HepG2 (cell line): ENCODE measurements around the gene SLC2A11. TPM values are rescaled to one million over a fixed set of nuclear protein-coding genes. Genes with fewer than 3 reads are reported as not detected.

Experiments used
- ARNT ChIP-seq: fragments of 450-650 bp; IDR thresholded peaks from 2 replicates; pipeline ENCODE4 v1.6.1; 2017
- ETV6 ChIP-seq: sonication (generic); formaldehyde crosslinking; conservative IDR thresholded peaks from 2 replicates; pipeline ENCODE4 v1.4.0; 2020; ENCODE audit warnings: missing genetic modification reagents
- GZF1 ChIP-seq: sonication (generic); formaldehyde crosslinking; IDR thresholded peaks from 2 replicates; pipeline ENCODE4 v1.5.1; 2020; ENCODE audit warnings: mild to moderate bottlenecking, missing genetic modification reagents
- MATR3 ChIP-seq: sonication (generic); formaldehyde crosslinking; IDR thresholded peaks from 2 replicates; pipeline ENCODE4 v1.4.0; 2020; ENCODE audit warnings: missing genetic modification reagents
- NR2F2 ChIP-seq: IDR thresholded peaks from 2 replicates; pipeline ENCODE4 v1.6.1; 2012; ENCODE audit warnings: low read depth, inconsistent platforms, borderline replicate concordance
- SMAD3 ChIP-seq: sonication (generic); formaldehyde crosslinking; IDR thresholded peaks from 2 replicates; pipeline ENCODE4 v1.4.0; 2020; ENCODE audit warnings: missing genetic modification reagents
- SRF ChIP-seq: IDR thresholded peaks from 2 replicates; pipeline ENCODE4 v1.6.1; 2011; ENCODE audit warnings: mild to moderate bottlenecking, low read depth, low read length, moderate library complexity
- ZNF138 ChIP-seq: sonication (generic); formaldehyde crosslinking; IDR thresholded peaks from 2 replicates; pipeline ENCODE4 v1.5.0; 2020; ENCODE audit warnings: mild to moderate bottlenecking, low read depth, missing genetic modification reagents
- ZNF20 ChIP-seq: sonication (generic); formaldehyde crosslinking; IDR thresholded peaks from 2 replicates; pipeline ENCODE4 v1.4.0; 2020; ENCODE audit warnings: mild to moderate bottlenecking, moderate library complexity, missing genetic modification reagents
- ZNF225 ChIP-seq: sonication (generic); formaldehyde crosslinking; IDR thresholded peaks from 2 replicates; pipeline ENCODE4 v1.4.0; 2020; ENCODE audit warnings: mild to moderate bottlenecking, missing genetic modification reagents
- ZNF30 ChIP-seq: sonication (generic); formaldehyde crosslinking; IDR thresholded peaks from 2 replicates; pipeline ENCODE4 v1.5.0; 2020; ENCODE audit warnings: mild to moderate bottlenecking, missing genetic modification reagents
- ZNF549 ChIP-seq: sonication (generic); formaldehyde crosslinking; IDR thresholded peaks from 2 replicates; pipeline ENCODE4 v1.5.0; 2020; ENCODE audit warnings: missing genetic modification reagents
- ZNF572 ChIP-seq: sonication (generic); formaldehyde crosslinking; IDR thresholded peaks from 2 replicates; pipeline ENCODE4 v1.5.1; 2020; ENCODE audit warnings: mild to moderate bottlenecking, missing genetic modification reagents
- ZNF607 ChIP-seq: sonication (generic); formaldehyde crosslinking; IDR thresholded peaks from 2 replicates; pipeline ENCODE4 v1.5.1; 2020; ENCODE audit warnings: missing genetic modification reagents, mild to moderate bottlenecking, borderline replicate concordance
- ZNF777 ChIP-seq: sonication (generic); formaldehyde crosslinking; IDR thresholded peaks from 2 replicates; pipeline ENCODE4 v1.4.0; 2020; ENCODE audit warnings: missing genetic modification reagents
- ZNF788 ChIP-seq: sonication (generic); formaldehyde crosslinking; IDR thresholded peaks from 2 replicates; pipeline ENCODE4 v1.5.0; 2020; ENCODE audit warnings: mild to moderate bottlenecking, missing genetic modification reagents, borderline replicate concordance
- ZSCAN20 ChIP-seq: sonication (generic); formaldehyde crosslinking; IDR thresholded peaks from 2 replicates; pipeline ENCODE4 v1.4.0; 2020; ENCODE audit warnings: missing genetic modification reagents, mild to moderate bottlenecking, borderline replicate concordance
- ZSCAN25 ChIP-seq: sonication (generic); formaldehyde crosslinking; IDR thresholded peaks from 2 replicates; pipeline ENCODE4 v1.8.0; 2022; ENCODE audit warnings: mild to moderate bottlenecking, missing genetic modification reagents
- polyA plus RNA-seq, 8 experiments: library from polyadenylated mRNA; depleted of rRNA in 3 of 8; stranded (reverse) in 7 of 8; unstranded in 1 of 8; fragments of >200 nt; fragmentation: Illumina TruSeq in 4 of 8; extraction: Trizol in 4 of 8; gene quantifications; 2 replicates each; pipeline versions ENCODE4 v1.2.1 to v1.2.3, GENCODE V29; 2011 to 2016; ENCODE audit warnings: low read depth in 4 of 8, missing spikeins in 1 of 8, mixed read lengths in 1 of 8; ENCODE audit not compliant: insufficient read depth in 1 of 8
- total RNA-seq, 5 experiments: library from RNA; depleted of rRNA; stranded (reverse); fragments of >200 nt; fragmentation: Illumina TruSeq; extraction: Trizol; gene quantifications; 2 replicates each; pipeline ENCODE4 v1.2.3, GENCODE V29; 2016; ENCODE audit warnings: low read depth in 1 of 5
- TF ChIP-seq, protein P1 (sequence below): sonication (generic); formaldehyde crosslinking; IDR thresholded peaks from 2 replicates; pipeline ENCODE4 v1.4.0; 2020; ENCODE audit warnings: missing genetic modification reagents, borderline replicate concordance
- TF ChIP-seq, protein P2 (sequence below): sonication (generic); formaldehyde crosslinking; IDR thresholded peaks from 2 replicates; pipeline ENCODE4 v1.4.0; 2020; ENCODE audit warnings: missing genetic modification reagents, borderline replicate concordance
- TF ChIP-seq, protein P3 (sequence below): sonication (generic); formaldehyde crosslinking; IDR thresholded peaks from 2 replicates; pipeline ENCODE4 v1.8.0; 2023; ENCODE audit warnings: mild to moderate bottlenecking, missing genetic modification reagents

The SLC2A11 gene
- total and polyA plus RNA-seq, 2 of the 13 experiments (the other 11 are each of a cell fraction or from before 2014, with no cell fraction given), result 15.2 to 15.4 TPM

DNA sequence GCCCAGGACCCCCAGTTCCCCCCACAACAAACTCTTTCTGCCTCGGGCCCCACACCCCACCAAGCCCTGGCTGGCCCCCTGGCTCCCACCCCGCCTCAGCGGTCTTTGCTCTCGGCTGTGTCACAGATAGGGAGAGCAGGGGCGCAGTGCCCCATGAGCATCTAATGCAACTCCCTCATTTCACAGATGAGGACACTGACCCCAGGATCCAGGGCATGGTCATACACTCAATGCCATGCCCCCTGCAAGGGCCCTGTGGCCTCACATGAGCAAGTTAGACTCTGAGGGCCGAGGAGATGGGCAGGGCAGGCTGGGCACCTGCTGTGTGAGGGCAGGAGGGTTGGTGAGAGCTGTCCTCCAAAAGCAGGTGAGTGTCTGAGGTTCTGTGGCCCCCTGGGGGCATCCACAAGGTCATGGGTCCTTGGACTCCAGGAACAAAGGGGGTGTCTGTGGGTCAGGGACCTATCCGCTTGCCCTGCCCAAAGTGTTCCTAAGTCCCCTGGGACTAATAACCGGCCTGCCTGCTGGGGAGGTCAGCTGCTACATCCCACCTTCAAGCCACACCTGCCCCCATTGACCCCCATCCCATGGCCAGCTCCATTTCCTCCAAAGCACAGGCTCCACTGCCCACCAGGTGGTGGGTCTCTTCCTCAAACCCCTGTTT is 39.0 kb downstream of the SLC2A11 start (continued):
- TF ChIP-seq ZSCAN25 (CRISPR knock-in tag), result 0 out of 2 replicates have a peak, but pooled peaks have one; percentile 53
- TF ChIP-seq ZNF138 (CRISPR knock-in tag), result no peak
- no peak for TF ChIP-seq SRF
- TF ChIP-seq GZF1 (CRISPR knock-in tag), result no peak
- TF ChIP-seq ETV6 (CRISPR knock-in tag), result no peak
- TF ChIP-seq MATR3 (CRISPR knock-in tag), result no peak
- no peak for TF ChIP-seq ZNF225 (CRISPR knock-in tag)
- TF ChIP-seq ZNF20, result no peak
- TF ChIP-seq NR2F2, result 0 out of 2 replicates have a peak, but pooled peaks have one; percentile 9
- TF ChIP-seq, protein P1, sequence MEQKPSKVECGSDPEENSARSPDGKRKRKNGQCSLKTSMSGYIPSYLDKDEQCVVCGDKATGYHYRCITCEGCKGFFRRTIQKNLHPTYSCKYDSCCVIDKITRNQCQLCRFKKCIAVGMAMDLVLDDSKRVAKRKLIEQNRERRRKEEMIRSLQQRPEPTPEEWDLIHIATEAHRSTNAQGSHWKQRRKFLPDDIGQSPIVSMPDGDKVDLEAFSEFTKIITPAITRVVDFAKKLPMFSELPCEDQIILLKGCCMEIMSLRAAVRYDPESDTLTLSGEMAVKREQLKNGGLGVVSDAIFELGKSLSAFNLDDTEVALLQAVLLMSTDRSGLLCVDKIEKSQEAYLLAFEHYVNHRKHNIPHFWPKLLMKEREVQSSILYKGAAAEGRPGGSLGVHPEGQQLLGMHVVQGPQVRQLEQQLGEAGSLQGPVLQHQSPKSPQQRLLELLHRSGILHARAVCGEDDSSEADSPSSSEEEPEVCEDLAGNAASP, result no peak
- no peak for TF ChIP-seq ARNT
- TF ChIP-seq ZSCAN20, result no peak
- TF ChIP-seq, protein P2, sequence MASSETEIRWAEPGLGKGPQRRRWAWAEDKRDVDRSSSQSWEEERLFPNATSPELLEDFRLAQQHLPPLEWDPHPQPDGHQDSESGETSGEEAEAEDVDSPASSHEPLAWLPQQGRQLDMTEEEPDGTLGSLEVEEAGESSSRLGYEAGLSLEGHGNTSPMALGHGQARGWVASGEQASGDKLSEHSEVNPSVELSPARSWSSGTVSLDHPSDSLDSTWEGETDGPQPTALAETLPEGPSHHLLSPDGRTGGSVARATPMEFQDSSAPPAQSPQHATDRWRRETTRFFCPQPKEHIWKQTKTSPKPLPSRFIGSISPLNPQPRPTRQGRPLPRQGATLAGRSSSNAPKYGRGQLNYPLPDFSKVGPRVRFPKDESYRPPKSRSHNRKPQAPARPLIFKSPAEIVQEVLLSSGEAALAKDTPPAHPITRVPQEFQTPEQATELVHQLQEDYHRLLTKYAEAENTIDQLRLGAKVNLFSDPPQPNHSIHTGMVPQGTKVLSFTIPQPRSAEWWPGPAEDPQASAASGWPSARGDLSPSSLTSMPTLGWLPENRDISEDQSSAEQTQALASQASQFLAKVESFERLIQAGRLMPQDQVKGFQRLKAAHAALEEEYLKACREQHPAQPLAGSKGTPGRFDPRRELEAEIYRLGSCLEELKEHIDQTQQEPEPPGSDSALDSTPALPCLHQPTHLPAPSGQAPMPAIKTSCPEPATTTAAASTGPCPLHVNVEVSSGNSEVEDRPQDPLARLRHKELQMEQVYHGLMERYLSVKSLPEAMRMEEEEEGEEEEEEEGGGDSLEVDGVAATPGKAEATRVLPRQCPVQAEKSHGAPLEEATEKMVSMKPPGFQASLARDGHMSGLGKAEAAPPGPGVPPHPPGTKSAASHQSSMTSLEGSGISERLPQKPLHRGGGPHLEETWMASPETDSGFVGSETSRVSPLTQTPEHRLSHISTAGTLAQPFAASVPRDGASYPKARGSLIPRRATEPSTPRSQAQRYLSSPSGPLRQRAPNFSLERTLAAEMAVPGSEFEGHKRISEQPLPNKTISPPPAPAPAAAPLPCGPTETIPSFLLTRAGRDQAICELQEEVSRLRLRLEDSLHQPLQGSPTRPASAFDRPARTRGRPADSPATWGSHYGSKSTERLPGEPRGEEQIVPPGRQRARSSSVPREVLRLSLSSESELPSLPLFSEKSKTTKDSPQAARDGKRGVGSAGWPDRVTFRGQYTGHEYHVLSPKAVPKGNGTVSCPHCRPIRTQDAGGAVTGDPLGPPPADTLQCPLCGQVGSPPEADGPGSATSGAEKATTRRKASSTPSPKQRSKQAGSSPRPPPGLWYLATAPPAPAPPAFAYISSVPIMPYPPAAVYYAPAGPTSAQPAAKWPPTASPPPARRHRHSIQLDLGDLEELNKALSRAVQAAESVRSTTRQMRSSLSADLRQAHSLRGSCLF (CRISPR knock-in tag), result no peak
- no peak for TF ChIP-seq ZNF30 (CRISPR knock-in tag)
- no peak for TF ChIP-seq ZNF549 (CRISPR knock-in tag)
- 0 out of 2 replicates have a peak, but pooled peaks have one; percentile 40 for TF ChIP-seq ZNF607 (CRISPR knock-in tag)
- TF ChIP-seq ZNF572, result 0 out of 2 replicates have a peak, but pooled peaks have one; percentile 16
- peak; percentile 41; the same call in 1 of the 2 replicates for TF ChIP-seq ZNF788
- TF ChIP-seq, protein P3, sequence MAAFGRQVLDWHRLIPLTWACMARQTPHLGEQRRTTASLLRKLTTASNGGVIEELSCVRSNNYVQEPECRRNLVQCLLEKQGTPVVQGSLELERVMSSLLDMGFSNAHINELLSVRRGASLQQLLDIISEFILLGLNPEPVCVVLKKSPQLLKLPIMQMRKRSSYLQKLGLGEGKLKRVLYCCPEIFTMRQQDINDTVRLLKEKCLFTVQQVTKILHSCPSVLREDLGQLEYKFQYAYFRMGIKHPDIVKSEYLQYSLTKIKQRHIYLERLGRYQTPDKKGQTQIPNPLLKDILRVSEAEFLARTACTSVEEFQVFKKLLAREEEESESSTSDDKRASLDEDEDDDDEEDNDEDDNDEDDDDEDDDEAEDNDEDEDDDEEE, result no peak
- TF ChIP-seq SMAD3 (CRISPR knock-in tag), result no peak
- 0 out of 2 replicates have a peak, but pooled peaks have one; percentile 33 for TF ChIP-seq ZNF777 (CRISPR knock-in tag)
